H1 (cell line): ENCODE measurements around the gene SEC16A.

Experiments
- CEBPB ChIP-seq: IDR thresholded peaks from 2 replicates; pipeline ENCODE4 v1.6.1; 2012; ENCODE audit warnings: low read depth, low read length
- CREB1 ChIP-seq: IDR thresholded peaks from 2 replicates; pipeline ENCODE4 v1.6.1; 2012; ENCODE audit warnings: inconsistent platforms
- EGR1 ChIP-seq: IDR thresholded peaks from 2 replicates; pipeline ENCODE4 v1.6.1; 2011; ENCODE audit warnings: low read depth, low read length, borderline replicate concordance
- EZH2 ChIP-seq: fragments of 200-600 bp; sonication (generic); IDR thresholded peaks from 2 replicates; pipeline ENCODE4 v1.7.1; 2012; ENCODE audit warnings: low read depth, mild to moderate bottlenecking, moderate library complexity, low read length, inconsistent platforms; ENCODE audit not compliant: severe bottlenecking
- GABPA ChIP-seq: IDR thresholded peaks from 2 replicates; pipeline ENCODE4 v1.6.1; 2011; ENCODE audit warnings: mild to moderate bottlenecking, low read length, moderate library complexity, borderline replicate concordance; ENCODE audit not compliant: insufficient read depth
- JUND ChIP-seq: IDR thresholded peaks from 2 replicates; pipeline ENCODE4 v1.6.1; 2011; ENCODE audit warnings: mild to moderate bottlenecking, improper control_type of control experiment, low read length
- NRF1 ChIP-seq: IDR thresholded peaks from 2 replicates; pipeline ENCODE4 v1.6.1; 2011; ENCODE audit warnings: mild to moderate bottlenecking, low read depth, low read length, improper control_type of control experiment
- PHF8 ChIP-seq: fragments of 200-600 bp; sonication (generic); conservative IDR thresholded peaks from 2 replicates; pipeline ENCODE4 v1.7.1; 2012; ENCODE audit warnings: low read depth, mild to moderate bottlenecking, inconsistent platforms, low read length, moderate library complexity
- POLR2A ChIP-seq, 2 experiments: IDR thresholded peaks; 1 replicate in 1 of 2; 2 replicates in 1 of 2; pipeline ENCODE4 v1.6.1; 2011; ENCODE audit warnings: low read depth in 2 of 2, low read length in 2 of 2, mild to moderate bottlenecking in 2 of 2; ENCODE audit errors: control extremely low read depth in 1 of 2
- SAP30 ChIP-seq: fragments of 300-600 bp; sonication (generic); IDR thresholded peaks from 2 replicates; pipeline ENCODE4 v1.7.1; 2012; ENCODE audit warnings: low read length, moderate library complexity, mild to moderate bottlenecking, inconsistent platforms; ENCODE audit not compliant: insufficient read depth, insufficient replicate concordance
- YY1 ChIP-seq: IDR thresholded peaks from 2 replicates; pipeline ENCODE4 v1.6.1; 2011; ENCODE audit warnings: low read depth, mild to moderate bottlenecking, low read length
- TF ChIP-seq, protein P1 (sequence below), 3 experiments: IDR thresholded peaks; 1 replicate in 2 of 3; 2 replicates in 1 of 3; pipeline versions ENCODE4 v1.5.1 to v1.6.1; 2011; ENCODE audit warnings: low read length in 3 of 3, mild to moderate bottlenecking in 3 of 3, inconsistent platforms in 2 of 3, low read depth in 1 of 3, moderate library complexity in 1 of 3; ENCODE audit not compliant: insufficient read depth in 1 of 3; ENCODE audit errors: control extremely low read depth in 1 of 3
- TF ChIP-seq, protein P2 (sequence below): IDR thresholded peaks from 2 replicates; pipeline ENCODE4 v1.6.1; 2012; ENCODE audit warnings: inconsistent platforms

DNA sequence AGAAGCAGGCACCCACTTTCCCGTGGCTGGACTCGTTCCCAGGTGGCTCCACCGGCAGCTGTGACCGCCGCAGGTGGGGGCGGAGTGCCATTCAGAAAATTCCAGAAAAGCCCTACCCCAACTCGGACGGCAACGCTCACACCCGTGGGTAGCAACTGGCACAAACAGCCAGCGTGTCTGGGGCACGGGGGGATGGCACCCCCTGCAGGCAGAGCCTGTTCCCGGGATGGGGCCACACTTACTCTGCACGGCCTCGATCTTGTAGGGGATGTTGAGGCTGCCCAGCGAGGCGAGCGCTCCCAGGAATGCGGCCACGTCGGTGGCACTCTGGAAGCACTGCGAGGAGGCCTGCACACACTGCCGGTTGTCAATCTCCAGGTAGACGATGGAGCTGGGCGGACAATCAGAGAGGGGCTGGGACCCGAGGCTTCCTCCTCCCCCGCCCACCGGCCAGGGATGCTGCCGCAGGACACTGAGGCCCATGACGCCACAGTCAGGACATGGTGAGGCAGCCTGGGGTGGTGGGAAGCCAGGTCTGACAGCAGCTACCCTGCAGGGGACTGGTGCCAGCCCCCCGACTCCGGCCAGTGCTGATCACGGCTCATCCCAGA, 20.2 kb upstream of the SEC16A start:
- TF ChIP-seq, protein P1, sequence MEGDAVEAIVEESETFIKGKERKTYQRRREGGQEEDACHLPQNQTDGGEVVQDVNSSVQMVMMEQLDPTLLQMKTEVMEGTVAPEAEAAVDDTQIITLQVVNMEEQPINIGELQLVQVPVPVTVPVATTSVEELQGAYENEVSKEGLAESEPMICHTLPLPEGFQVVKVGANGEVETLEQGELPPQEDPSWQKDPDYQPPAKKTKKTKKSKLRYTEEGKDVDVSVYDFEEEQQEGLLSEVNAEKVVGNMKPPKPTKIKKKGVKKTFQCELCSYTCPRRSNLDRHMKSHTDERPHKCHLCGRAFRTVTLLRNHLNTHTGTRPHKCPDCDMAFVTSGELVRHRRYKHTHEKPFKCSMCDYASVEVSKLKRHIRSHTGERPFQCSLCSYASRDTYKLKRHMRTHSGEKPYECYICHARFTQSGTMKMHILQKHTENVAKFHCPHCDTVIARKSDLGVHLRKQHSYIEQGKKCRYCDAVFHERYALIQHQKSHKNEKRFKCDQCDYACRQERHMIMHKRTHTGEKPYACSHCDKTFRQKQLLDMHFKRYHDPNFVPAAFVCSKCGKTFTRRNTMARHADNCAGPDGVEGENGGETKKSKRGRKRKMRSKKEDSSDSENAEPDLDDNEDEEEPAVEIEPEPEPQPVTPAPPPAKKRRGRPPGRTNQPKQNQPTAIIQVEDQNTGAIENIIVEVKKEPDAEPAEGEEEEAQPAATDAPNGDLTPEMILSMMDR (IDR thresholded peaks at IDR 0.05; ENCODE audit: control extremely low read depth in 1 of 3, insufficient read depth in 1 of 3, low read depth in 1 of 3, low read length in 3 of 3) = peak in 1 of 3 experiments; percentile 22; a peak in 1 of 4 replicates
- TF ChIP-seq GABPA (no peak), POLR2A (IDR thresholded peaks at IDR 0.05; ENCODE audit: control extremely low read depth in 1 of 2, low read depth in 2 of 2, low read length in 2 of 2) (no peak), JUND (no peak), SAP30 (no peak), CREB1 (no peak), EGR1 (no peak), YY1 (no peak), EZH2 (no peak), CEBPB (no peak), PHF8 (no peak), NRF1 (no peak)
- TF ChIP-seq, protein P2, sequence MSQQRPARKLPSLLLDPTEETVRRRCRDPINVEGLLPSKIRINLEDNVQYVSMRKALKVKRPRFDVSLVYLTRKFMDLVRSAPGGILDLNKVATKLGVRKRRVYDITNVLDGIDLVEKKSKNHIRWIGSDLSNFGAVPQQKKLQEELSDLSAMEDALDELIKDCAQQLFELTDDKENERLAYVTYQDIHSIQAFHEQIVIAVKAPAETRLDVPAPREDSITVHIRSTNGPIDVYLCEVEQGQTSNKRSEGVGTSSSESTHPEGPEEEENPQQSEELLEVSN = no peak
